Effector memory CD4-positive, alpha-beta T cell (primary cell): ENCODE data around the gene CIRBP.

Experiments used
- DNase-seq, 3 donors: peaks; one replicate each; pipeline ENCODE4 v3.0.0-alpha.2; 2020
- H3K27ac ChIP-seq: 2 replicates; pipeline ENCODE4 v1.7.0; 2013; ENCODE audit warnings: mild to moderate bottlenecking, low read length, moderate library complexity; ENCODE audit not compliant: insufficient read depth, poor library complexity, severe bottlenecking
- H3K27me3 ChIP-seq: replicated peaks from 2 replicates; pipeline ENCODE4 v1.7.0; 2013; ENCODE audit warnings: mild to moderate bottlenecking, low read length; ENCODE audit not compliant: insufficient read depth, control insufficient read depth, poor library complexity, severe bottlenecking
- H3K36me3 ChIP-seq: 2 replicates; pipeline ENCODE4 v1.7.0; 2013; ENCODE audit warnings: mild to moderate bottlenecking, low read length, moderate library complexity; ENCODE audit not compliant: control insufficient read depth, insufficient read depth
- H3K4me1 ChIP-seq: 2 replicates; pipeline ENCODE4 v1.7.0; 2013; ENCODE audit warnings: low read length, mild to moderate bottlenecking; ENCODE audit not compliant: control insufficient read depth, insufficient read depth, poor library complexity, severe bottlenecking
- H3K4me3 ChIP-seq: 2 replicates; pipeline ENCODE4 v1.7.0; 2013; ENCODE audit warnings: low read length, low read depth, mild to moderate bottlenecking; ENCODE audit not compliant: insufficient read depth, poor library complexity, severe bottlenecking
- H3K9me3 ChIP-seq: 2 replicates; pipeline ENCODE4 v1.7.0; 2013; ENCODE audit warnings: mild to moderate bottlenecking, low read length, moderate library complexity; ENCODE audit not compliant: control insufficient read depth

The CIRBP gene

DNA sequence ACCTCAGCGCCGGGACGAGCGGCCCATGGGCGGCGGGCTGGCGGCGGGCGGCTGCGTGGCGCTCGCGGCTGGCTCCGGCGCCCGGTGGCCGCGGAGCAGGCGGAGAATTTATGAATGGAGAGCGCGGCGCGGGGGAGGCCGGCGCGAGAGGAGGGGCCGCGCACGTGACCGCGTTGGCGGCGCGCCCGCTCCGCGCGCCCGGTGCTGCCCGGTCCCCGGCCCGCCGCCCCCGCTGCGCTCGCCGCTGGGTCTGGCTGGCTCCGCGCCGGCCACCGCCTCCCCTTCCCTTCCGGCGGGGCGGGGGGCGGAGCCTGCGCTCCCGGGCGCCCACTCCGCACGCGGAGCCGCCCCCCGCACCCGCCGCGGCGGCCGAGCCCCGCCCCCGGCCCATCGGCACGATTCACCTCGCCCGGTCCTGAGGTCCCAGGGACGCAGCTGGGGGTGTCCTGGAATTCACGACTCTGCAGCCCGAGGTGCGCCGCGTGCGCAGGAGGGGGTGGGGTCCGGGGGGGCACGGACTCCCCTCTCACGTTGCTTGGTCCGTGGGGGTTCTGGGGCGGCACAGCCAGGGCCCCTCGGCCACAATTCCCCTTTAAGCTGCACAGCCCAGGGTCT lies 31.3 kb upstream of the CIRBP start, which contains the start of gene CBARP:
Gene CBARP, minus strand, starts transcription at position 252 of the 615 bp plus-strand sequence. CDS start 1,905 bp downstream, outside the sequence.
- Histone ChIP-seq H3K9me3 (no peaks in the 10 kb centered on the region), H3K36me3 (no peaks in the 10 kb centered on the region), H3K4me1 (peaks cover 28% of the 10 kb centered on the region), H3K4me3 (peak within 1 kb of the TSS; percentile 40), H3K27me3 (peaks cover 6% of the 10 kb centered on the region), H3K27ac (no peak within 1 kb of the TSS)
- DNase-seq: no peak

DNA sequence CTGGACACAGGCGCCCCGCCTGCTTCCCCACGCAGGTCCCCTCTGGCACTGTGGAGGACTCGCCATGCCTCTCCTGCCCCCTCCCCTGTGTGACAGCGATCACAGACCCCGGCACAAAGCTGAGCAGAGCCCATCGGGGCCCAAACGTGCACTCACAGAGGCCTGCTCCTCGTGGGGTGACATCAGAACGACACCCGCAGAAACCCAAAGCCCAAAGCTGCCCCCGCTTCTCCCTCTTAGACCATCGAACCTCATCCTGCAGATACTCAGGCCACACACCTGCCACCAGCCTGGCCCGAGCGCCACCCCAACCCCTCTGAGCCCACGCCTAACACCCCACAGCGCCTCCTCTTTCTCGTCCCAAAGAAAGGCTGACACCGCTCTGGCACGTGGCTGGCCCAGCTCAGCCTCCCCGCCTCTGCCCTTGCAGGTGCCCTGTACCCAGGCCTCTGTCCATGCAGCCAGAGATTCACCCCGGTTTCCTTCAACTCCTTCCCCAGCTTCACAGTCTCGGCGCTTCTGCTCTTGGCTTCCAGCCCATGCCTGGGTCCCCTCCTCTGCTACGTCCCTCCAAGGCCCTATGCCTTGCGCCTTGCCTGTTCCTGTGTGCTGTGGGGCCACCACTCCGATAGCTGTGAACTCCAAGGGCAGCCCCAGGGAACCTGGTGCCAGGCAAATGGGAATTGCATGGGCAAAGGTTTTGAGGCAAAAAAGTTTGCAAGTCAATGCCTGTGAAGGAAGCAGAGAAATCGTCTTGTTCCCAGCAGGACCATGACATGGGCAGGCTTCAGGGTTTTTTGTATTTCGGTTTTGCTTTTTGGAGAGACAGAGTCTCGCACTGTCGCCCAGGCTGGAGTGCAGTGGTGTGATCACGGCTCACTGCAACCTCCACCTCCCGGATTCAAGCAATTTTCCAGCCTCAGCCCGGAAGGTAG lies 30.5 kb upstream of the CIRBP start:
- no peak for DNase-seq
- H3K9me3 ChIP-seq: no peaks in the 10 kb centered on the region
- H3K27me3 ChIP-seq: peaks cover 6% of the 10 kb centered on the region
- H3K4me1 ChIP-seq: peaks cover 28% of the 10 kb centered on the region
- H3K4me3 ChIP-seq: peak overlapping the region; percentile 22
- H3K36me3 ChIP-seq: no peaks in the 10 kb centered on the region
- no peak overlapping the region for H3K27ac ChIP-seq

DNA sequence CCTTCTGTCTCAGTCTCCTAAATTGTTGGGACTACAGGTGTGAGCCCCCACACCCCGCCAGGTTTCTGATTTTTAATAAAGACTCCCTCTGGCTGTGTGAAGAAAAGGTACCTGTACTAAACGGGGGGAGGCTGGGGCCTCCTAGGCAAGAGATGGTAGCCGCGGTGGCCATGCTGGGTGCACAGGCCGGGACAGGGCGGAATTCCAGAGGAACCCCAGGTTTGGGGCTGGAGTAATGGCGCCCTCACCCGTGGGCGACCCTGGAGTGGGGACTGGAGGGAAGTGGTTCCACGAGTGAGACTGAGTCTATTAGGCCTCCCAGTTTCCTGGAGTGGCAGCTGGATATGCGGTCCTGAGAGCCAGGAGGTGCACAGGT lies 29.7 kb upstream of the CIRBP start:
- Histone ChIP-seq H3K27me3 (peaks cover 6% of the 10 kb centered on the region), H3K4me3 (no peak overlapping the region), H3K9me3 (no peaks in the 10 kb centered on the region), H3K36me3 (no peaks in the 10 kb centered on the region), H3K4me1 (peaks cover 33% of the 10 kb centered on the region), H3K27ac (peak overlapping the region; percentile 37)
- DNase-seq: no peak

DNA sequence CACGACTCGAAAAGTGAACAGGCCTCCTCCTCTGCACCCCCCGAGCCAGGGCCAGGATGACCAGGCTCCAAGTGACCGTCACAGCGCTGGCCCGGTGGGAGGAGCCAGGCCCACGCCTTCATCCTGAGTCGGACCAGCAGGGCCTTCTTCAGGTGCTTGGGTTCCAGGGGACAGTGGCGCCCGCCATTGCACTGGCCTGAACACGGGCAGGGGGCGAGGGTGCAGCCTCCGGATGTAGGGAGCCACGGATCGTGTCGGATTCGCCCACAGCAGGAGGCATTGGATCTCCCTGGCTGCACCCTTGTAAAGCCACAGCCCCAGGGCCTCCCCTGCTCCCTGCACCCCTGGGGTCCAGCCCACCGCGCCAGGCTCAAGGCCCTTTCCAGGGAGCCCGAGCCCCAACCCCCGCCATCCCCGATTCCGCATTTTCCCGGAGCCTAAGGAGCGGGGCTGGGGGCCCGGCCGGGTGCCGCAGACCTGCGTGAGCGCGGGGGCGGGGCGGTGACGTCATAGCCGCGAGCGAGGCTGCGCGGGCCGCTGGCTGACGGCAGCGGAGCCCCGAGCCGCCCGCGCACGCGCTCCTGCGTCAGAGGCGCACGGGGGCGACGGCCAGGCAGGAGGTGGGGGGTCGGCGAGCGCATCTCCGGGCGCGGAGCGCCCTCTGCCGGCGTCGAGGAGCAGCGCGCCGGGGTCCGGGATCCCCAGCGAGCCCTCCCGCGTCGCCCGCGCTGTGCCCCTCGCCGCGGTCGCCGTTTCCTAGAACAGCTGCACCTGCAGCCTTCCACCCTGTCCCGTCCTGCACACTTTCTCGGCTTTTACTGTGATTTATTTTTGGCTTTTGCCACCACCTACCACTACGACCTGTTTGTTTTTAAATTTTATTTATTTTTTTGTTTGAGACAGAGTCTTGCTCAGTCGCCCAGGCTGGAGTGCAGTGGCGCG lies 29.1 kb upstream of the CIRBP start:
- Histone ChIP-seq H3K4me1 (peaks cover 39% of the 10 kb centered on the region), H3K27ac (peak overlapping the region; percentile 37), H3K27me3 (peaks cover 6% of the 10 kb centered on the region), H3K36me3 (no peaks in the 10 kb centered on the region), H3K9me3 (no peaks in the 10 kb centered on the region), H3K4me3 (no peak overlapping the region)
- DNase-seq: peak; percentile 87 to 91 (median 89)

DNA sequence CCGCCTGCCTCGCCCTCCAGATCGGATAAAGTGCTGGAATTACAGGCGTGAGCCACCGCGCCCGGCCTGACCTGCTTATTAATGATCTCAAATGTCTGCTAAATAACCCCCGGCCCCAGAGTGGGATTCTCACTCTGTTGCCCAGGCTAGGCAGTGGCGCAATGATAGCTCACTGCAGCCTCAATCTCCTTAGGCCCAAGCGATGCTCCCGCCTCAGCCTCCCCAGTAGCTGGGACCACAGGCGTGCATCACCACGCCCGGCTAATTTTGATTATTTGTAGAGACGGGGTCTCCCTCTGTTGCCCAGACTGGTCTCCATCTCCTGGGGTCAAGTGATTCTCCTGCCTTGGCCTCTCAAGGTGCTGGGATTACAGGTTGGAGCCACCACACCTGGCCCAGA lies 28.2 kb upstream of the CIRBP start:
- Histone ChIP-seq H3K36me3 (no peaks in the 10 kb centered on the region), H3K27ac (no peak overlapping the region), H3K4me3 (peak overlapping the region; percentile 44), H3K9me3 (no peaks in the 10 kb centered on the region), H3K4me1 (peaks cover 43% of the 10 kb centered on the region), H3K27me3 (peaks cover 6% of the 10 kb centered on the region)
- no peak for DNase-seq

DNA sequence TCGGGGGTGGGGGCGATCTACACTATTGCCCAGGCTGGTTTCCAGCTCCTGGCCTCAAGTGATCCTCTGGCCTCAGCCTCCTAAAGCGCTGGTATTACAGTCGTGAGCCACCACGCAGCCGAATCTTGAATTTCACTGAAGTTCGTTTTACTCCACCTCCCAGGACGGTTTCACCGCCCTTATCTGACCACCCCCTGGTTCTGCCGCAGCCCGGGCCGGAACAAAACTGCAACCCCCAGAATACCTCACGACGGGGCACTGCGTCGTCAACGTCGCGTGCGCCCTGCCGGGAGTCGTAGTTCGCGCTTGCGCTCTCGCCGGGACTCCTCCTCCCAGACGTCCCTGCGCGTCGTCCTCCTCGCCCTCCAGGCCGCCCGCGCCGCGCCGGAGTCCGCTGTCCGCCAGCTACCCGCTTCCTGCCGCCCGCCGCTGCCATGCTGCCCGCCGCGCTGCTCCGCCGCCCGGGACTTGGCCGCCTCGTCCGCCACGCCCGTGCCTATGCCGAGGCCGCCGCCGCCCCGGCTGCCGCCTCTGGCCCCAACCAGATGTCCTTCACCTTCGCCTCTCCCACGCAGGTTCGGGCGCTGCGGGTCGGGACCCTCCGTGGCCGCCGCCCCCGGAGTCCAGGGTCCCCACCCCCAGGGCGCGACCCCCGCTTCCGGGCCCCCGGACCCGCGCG lies 27.6 kb upstream of the CIRBP start, which contains the start of gene ATP5F1D:
Gene ATP5F1D, plus strand, starts transcription at position 335 of the 679 bp plus-strand sequence. Its CDS starts 100 bp downstream, at position 435.
- Histone ChIP-seq H3K27me3 (peaks cover 6% of the 10 kb centered on the region), H3K27ac (peak within 1 kb of the TSS; percentile 68), H3K4me1 (peaks cover 43% of the 10 kb centered on the region), H3K9me3 (no peaks in the 10 kb centered on the region), H3K36me3 (no peaks in the 10 kb centered on the region), H3K4me3 (peak within 1 kb of the TSS; percentile 44)
- DNase-seq: peak; percentile 76 to 81 (median 76)

DNA sequence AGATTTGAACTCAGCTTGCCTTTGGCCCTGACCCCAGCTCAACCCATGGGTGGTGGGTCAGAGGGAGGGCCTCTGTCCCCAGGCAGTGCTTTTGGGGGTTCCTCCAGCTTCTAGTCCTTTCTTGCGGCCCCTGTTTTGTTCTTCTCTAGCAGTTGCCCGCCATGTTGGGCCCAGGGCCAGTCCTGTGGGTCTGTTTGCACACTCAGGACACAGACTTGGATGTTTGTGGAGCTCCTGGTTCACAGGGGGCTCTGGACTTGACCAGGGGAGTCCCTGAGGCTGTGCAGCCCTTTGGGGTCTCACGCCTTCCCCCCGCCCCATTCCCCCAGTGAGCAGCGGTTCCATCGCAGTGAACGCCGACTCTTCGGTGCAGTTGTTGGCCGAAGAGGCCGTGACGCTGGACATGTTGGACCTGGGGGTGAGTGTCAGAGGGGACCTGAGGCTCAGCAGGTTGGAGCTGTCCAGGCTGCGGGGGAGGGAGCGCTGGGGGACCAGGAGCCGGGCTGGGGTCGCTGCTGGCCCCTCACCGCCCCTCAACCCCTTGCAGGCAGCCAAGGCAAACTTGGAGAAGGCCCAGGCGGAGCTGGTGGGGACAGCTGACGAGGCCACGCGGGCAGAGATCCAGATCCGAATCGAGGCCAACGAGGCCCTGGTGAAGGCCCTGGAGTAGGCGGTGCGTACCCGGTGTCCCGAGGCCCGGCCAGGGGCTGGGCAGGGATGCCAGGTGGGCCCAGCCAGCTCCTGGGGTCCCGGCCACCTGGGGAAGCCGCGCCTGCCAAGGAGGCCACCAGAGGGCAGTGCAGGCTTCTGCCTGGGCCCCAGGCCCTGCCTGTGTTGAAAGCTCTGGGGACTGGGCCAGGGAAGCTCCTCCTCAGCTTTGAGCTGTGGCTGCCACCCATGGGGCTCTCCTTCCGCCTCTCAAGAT lies 25.1 kb upstream of the CIRBP start:
- H3K4me3 ChIP-seq: no peak overlapping the region
- H3K4me1 ChIP-seq: peaks cover 45% of the 10 kb centered on the region
- DNase-seq: peak; percentile 73 to 78 (median 75)
- H3K9me3 ChIP-seq: no peaks in the 10 kb centered on the region
- no peaks in the 10 kb centered on the region for H3K27me3 ChIP-seq
- H3K36me3 ChIP-seq: no peaks in the 10 kb centered on the region
- H3K27ac ChIP-seq: peak overlapping the region; percentile 11

DNA sequence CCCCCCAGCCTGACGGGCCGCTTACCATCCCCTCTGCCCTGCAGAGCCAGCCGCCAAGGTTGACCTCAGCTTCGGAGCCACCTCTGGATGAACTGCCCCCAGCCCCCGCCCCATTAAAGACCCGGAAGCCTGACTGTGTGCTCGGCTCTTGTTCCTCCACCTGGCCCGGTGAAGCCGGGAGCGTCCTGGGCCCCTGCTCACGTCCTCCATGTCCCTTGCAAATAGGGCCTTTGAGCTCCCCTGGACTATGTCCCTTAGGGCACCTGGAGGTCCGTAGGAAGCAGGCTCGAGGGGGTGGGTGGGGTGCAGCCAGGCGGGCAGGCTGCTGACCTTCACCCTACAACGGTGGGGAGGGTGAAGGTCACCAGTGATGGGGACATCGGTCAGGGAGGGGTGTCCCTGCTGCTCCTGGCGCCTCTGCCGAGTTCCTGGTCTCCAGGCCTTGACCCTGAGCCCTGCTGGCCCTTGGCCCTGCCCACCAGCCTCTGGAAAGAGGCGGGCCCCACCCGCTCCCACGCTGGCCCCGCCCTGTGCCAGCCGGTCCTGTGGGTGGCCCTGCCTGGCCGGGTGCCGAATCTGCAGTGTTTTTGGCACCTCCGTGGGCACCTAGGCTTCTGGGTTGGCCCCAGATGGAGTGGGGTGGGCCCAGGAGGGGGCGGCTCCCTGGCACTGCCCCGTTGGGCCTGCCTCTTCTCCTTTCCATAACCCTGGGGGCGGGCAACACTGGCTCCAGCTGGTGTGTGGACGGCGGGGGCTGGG lies 24.3 kb upstream of the CIRBP start:
- Histone ChIP-seq H3K4me3 (no peak overlapping the region), H3K36me3 (no peaks in the 10 kb centered on the region), H3K27me3 (no peaks in the 10 kb centered on the region), H3K27ac (peak overlapping the region; percentile 11), H3K4me1 (peaks cover 43% of the 10 kb centered on the region), H3K9me3 (no peaks in the 10 kb centered on the region)
- no peak for DNase-seq
